Ascending aorta (tissue), 2 donors: ENCODE measurements around the gene C3orf22. TPM values are rescaled to one million over a fixed set of nuclear protein-coding genes. Genes with fewer than 3 reads are reported as not detected.

Experiments used
- DNase-seq, 2 donors: peaks; one replicate each; pipeline ENCODE4 v3.0.0-alpha.2; 2019; ENCODE audit warnings: low spot score in 2 of 2
- H3K27ac ChIP-seq, 2 donors: fragments of 200-600 bp; sonication (generic); one replicate each; pipeline ENCODE4 v1.5.1; 2016 to 2017; ENCODE audit warnings: mild to moderate bottlenecking in 1 of 2
- H3K27me3 ChIP-seq: fragments of 200-600 bp; sonication (generic); one replicate; pipeline ENCODE4 v1.5.1; 2017
- H3K36me3 ChIP-seq, 2 donors: fragments of 200-600 bp; sonication (generic); one replicate each; pipeline ENCODE4 v1.5.1; 2016
- H3K4me1 ChIP-seq, 2 donors: fragments of 200-600 bp; sonication (generic); one replicate each; pipeline ENCODE4 v1.5.1; 2016 to 2017; ENCODE audit warnings: mild to moderate bottlenecking in 1 of 2
- H3K4me3 ChIP-seq, 2 donors: fragments of 200-600 bp; sonication (generic); one replicate each; pipeline ENCODE4 v1.5.1; 2016 to 2017; ENCODE audit warnings: mild to moderate bottlenecking in 1 of 2
- H3K9me3 ChIP-seq, 2 donors: fragments of 200-600 bp; sonication (generic); one replicate each; pipeline ENCODE4 v1.5.1; 2016
- CTCF ChIP-seq, 3 experiments: fragments of 200-600 bp in 2 of 3; fragments of 450-650 bp in 1 of 3; sonication (generic) in 2 of 3; IDR thresholded peaks; one replicate each; pipeline ENCODE4 v1.5.1; 2016 to 2019; ENCODE audit warnings: antibody characterized with exemption in 3 of 3, mild to moderate bottlenecking in 1 of 3, moderate library complexity in 1 of 3
- intact Hi-C: fragments of 100-400 bp; cut with DNase I; formaldehyde crosslinking; loops from one replicate; pipeline ENCODE4 v1.15.1; 2023
- total RNA-seq: library from RNA; depleted of rRNA; stranded (reverse); fragments of >200 nt; gene quantifications from one replicate; pipeline ENCODE4 v1.1.0, GENCODE V29; 2016

C3orf22 gene
- total RNA-seq, 1 donor from 2014 or later: not detected

- DNase-seq: no peak
- peaks cover 11% of the 10 kb centered on the region for H3K27me3 ChIP-seq
- TF ChIP-seq CTCF (IDR thresholded peaks at IDR 0.05): no peak
Observed at GRCh38 chr3:126538966-126539365, 19.8 kb downstream of the C3orf22 start.

GRCh38 chr3:126538316-126538715 lies 20.4 kb downstream of the C3orf22 start:
- Histone ChIP-seq H3K9me3 (no peaks in the 10 kb centered on the region), H3K36me3 (no peaks in the 10 kb centered on the region), H3K27ac (no peak overlapping the region), H3K4me1 (no peaks in the 10 kb centered on the region), H3K27me3 (peaks cover 11% of the 10 kb centered on the region), H3K4me3 (no peak overlapping the region)
- TF ChIP-seq CTCF (IDR thresholded peaks at IDR 0.05): no peak
- DNase-seq: peak in 1 of 2 donors; percentile 50
- intact Hi-C loops: no loop called here

More at GRCh38 chr3:126538966-126539365, 19.8 kb downstream of the C3orf22 start:
- intact Hi-C loops: no loop called here
- Histone ChIP-seq H3K4me3 (no peak overlapping the region), H3K4me1 (no peaks in the 10 kb centered on the region), H3K27ac (no peak overlapping the region), H3K36me3 (no peaks in the 10 kb centered on the region), H3K9me3 (no peaks in the 10 kb centered on the region)

GRCh38 chr3:126537730-126538281 lies 20.9 kb downstream of the C3orf22 start:
- Histone ChIP-seq H3K27me3 (peaks cover 10% of the 10 kb centered on the region), H3K36me3 (no peaks in the 10 kb centered on the region), H3K27ac (no peak overlapping the region), H3K4me3 (no peak overlapping the region), H3K4me1 (no peaks in the 10 kb centered on the region), H3K9me3 (no peaks in the 10 kb centered on the region)
- peak in 1 of 2 donors; percentile 41 for DNase-seq
- TF ChIP-seq CTCF (IDR thresholded peaks at IDR 0.05): no peak
- intact Hi-C loops: no loop called here

- intact Hi-C loops: no loop called here
- H3K27me3 ChIP-seq: peaks cover 7% of the 10 kb centered on the region
- TF ChIP-seq CTCF (IDR thresholded peaks at IDR 0.05): no peak
- no peak overlapping the region for H3K27ac ChIP-seq
- peak in 1 of 2 donors; percentile 37 for DNase-seq
- no peaks in the 10 kb centered on the region for H3K4me1 ChIP-seq
- no peak overlapping the region for H3K4me3 ChIP-seq
- no peaks in the 10 kb centered on the region for H3K36me3 ChIP-seq
- no peaks in the 10 kb centered on the region for H3K9me3 ChIP-seq
Observed at GRCh38 chr3:126537116-126537729, 21.5 kb downstream of the C3orf22 start.

- no peak for TF ChIP-seq CTCF (IDR thresholded peaks at IDR 0.05)
- no peaks in the 10 kb centered on the region for H3K4me1 ChIP-seq
- no peaks in the 10 kb centered on the region for H3K36me3 ChIP-seq
- H3K4me3 ChIP-seq: no peak overlapping the region
- no peaks in the 10 kb centered on the region for H3K9me3 ChIP-seq
- intact Hi-C loops: no loop called here
- no peaks in the 10 kb centered on the region for H3K27me3 ChIP-seq
- DNase-seq: no peak
- H3K27ac ChIP-seq: no peak overlapping the region
Observed at GRCh38 chr3:126536126-126536525, 22.6 kb downstream of the C3orf22 start.
